Kidney epithelial cell (primary cell): ENCODE results near the gene OR7C1. TPM values are rescaled to one million over a fixed set of nuclear protein-coding genes. Genes with fewer than 3 reads are reported as not detected.
"Not testable (repeated sequence)": the region's sequence is repeated elsewhere in the genome, so short reads cannot be mapped to it uniquely, and the experiment has no call there.

Source experiments
- DNase-seq: peaks from one replicate; pipeline ENCODE4 v3.0.0-alpha.2; 2010; ENCODE audit warnings: low read depth
- H3K27me3 ChIP-seq: 2 replicates; pipeline ENCODE4 v1.6.0; 2011; ENCODE audit warnings: low read length; ENCODE audit not compliant: control insufficient read depth, insufficient read depth
- H3K36me3 ChIP-seq: 2 replicates; pipeline ENCODE4 v1.5.1; 2011; ENCODE audit warnings: low read length; ENCODE audit not compliant: control insufficient read depth, insufficient read depth
- H3K4me3 ChIP-seq: 2 replicates; pipeline ENCODE4 v1.5.1; 2011; ENCODE audit warnings: low read depth, mild to moderate bottlenecking, control low read depth, low read length
- CTCF ChIP-seq: IDR thresholded peaks from 2 replicates; pipeline ENCODE4 v1.5.1; 2011; ENCODE audit warnings: mild to moderate bottlenecking, moderate library complexity, low read length, control low read depth, inconsistent platforms; ENCODE audit not compliant: insufficient read depth, poor library complexity, severe bottlenecking
- total RNA-seq: library from RNA; depleted of rRNA; stranded (reverse); fragments of >200 nt; gene quantifications from 2 replicates; pipeline ENCODE4 v1.2.3, GENCODE V29; 2015

Gene OR7C1
- total RNA-seq, 1 donor from 2014 or later: not detected

GRCh38 chr19:14796021-14796420 lies 39.0 kb downstream of the OR7C1 start:
- Histone ChIP-seq H3K4me3 (no peak overlapping the region), H3K36me3 (no peaks in the 10 kb centered on the region), H3K27me3 (no peaks in the 10 kb centered on the region)
- no peak for TF ChIP-seq CTCF
- no peak for DNase-seq

GRCh38 chr19:14795078-14795721 lies 39.8 kb downstream of the OR7C1 start:
- Histone ChIP-seq H3K36me3 (no peaks in the 10 kb centered on the region), H3K4me3 (no peak overlapping the region), H3K27me3 (no peaks in the 10 kb centered on the region)
- no peak for DNase-seq
- no peak for TF ChIP-seq CTCF

- not testable (repeated sequence) for DNase-seq, H3K27me3 ChIP-seq, H3K4me3 ChIP-seq, H3K36me3 ChIP-seq
Measured at GRCh38 chr19:14792250-14792649, 42.7 kb downstream of the OR7C1 start.

GRCh38 chr19:14786421-14786851 lies 48.5 kb downstream of the OR7C1 start:
- Histone ChIP-seq H3K4me3 (no peak overlapping the region), H3K27me3 (no peaks in the 10 kb centered on the region), H3K36me3 (no peaks in the 10 kb centered on the region)
- TF ChIP-seq CTCF: peak; percentile 62
- DNase-seq: no peak

- H3K36me3 ChIP-seq, H3K27me3 ChIP-seq, H3K4me3 ChIP-seq: not testable (repeated sequence)
- peak; percentile 18 for DNase-seq
Measured at GRCh38 chr19:14785102-14785793, 49.7 kb downstream of the OR7C1 start.

- peak; percentile 7 for DNase-seq
Measured at GRCh38 chr19:14784730-14785101, 50.3 kb downstream of the OR7C1 start.

GRCh38 chr19:14783410-14783998 lies 51.5 kb downstream of the OR7C1 start:
- not testable (repeated sequence) for H3K36me3 ChIP-seq, H3K27me3 ChIP-seq, DNase-seq, H3K4me3 ChIP-seq

More at GRCh38 chr19:14784730-14785101, 50.3 kb downstream of the OR7C1 start:
- H3K4me3 ChIP-seq, H3K27me3 ChIP-seq, H3K36me3 ChIP-seq: not testable (repeated sequence)
